Colonic mucosa (tissue), 4 donors: ENCODE measurements around the gene TMIGD1. TPM values are rescaled to one million over a fixed set of nuclear protein-coding genes. Genes with fewer than 3 reads are reported as not detected.

Source experiments
- DNase-seq: peaks from one replicate; pipeline ENCODE4 v3.0.0-alpha.2; 2020
- H3K27ac ChIP-seq: fragments of 200-600 bp; one replicate; pipeline ENCODE4 v1.8.0; 2021
- H3K27me3 ChIP-seq: fragments of 200-600 bp; one replicate; pipeline ENCODE4 v1.8.0; 2021
- H3K36me3 ChIP-seq: fragments of 200-600 bp; one replicate; pipeline ENCODE4 v1.8.0; 2021
- H3K4me1 ChIP-seq: fragments of 200-600 bp; one replicate; pipeline ENCODE4 v1.8.0; 2021; ENCODE audit warnings: mild to moderate bottlenecking
- H3K4me3 ChIP-seq: fragments of 200-600 bp; one replicate; pipeline ENCODE4 v1.8.0; 2021
- H3K9ac ChIP-seq, 2 donors: one replicate each; pipeline ENCODE4 v1.7.0; 2013; ENCODE audit warnings: control low read depth in 2 of 2, low read depth in 2 of 2, low read length in 2 of 2
- H3K9me3 ChIP-seq: fragments of 200-600 bp; one replicate; pipeline ENCODE4 v1.8.0; 2021
- intact Hi-C: fragments of 100-400 bp; cut with DNase I; formaldehyde crosslinking; loops from one replicate; pipeline ENCODE4 v1.14.1; 2022
- total RNA-seq, 2 donors: library from RNA; stranded (reverse); fragmentation: NEBNext Ultra II Directional in 1 of 2; extraction: Animal tissue kit (Norgen Biotek cat#: 25700) in 1 of 2; gene quantifications; one replicate each; pipeline ENCODE4 v1.2.1, GENCODE V29; 2021
- TF ChIP-seq, protein P1 (sequence below): fragments of 200-600 bp; IDR thresholded peaks from one replicate; pipeline ENCODE4 v1.8.0; 2022; ENCODE audit warnings: antibody characterized with exemption, mild to moderate bottlenecking
- donor health status: healthy.
- donor health status: DM: no; HTN: no; CAD: no.
- donor health status: DM: no; HTN: no; CAD: no.

Gene TMIGD1
- total RNA-seq, 2 donors from 2014 or later: 14.4 to 107 TPM

- DNase-seq: peak; percentile 41
- TF ChIP-seq, protein P1, sequence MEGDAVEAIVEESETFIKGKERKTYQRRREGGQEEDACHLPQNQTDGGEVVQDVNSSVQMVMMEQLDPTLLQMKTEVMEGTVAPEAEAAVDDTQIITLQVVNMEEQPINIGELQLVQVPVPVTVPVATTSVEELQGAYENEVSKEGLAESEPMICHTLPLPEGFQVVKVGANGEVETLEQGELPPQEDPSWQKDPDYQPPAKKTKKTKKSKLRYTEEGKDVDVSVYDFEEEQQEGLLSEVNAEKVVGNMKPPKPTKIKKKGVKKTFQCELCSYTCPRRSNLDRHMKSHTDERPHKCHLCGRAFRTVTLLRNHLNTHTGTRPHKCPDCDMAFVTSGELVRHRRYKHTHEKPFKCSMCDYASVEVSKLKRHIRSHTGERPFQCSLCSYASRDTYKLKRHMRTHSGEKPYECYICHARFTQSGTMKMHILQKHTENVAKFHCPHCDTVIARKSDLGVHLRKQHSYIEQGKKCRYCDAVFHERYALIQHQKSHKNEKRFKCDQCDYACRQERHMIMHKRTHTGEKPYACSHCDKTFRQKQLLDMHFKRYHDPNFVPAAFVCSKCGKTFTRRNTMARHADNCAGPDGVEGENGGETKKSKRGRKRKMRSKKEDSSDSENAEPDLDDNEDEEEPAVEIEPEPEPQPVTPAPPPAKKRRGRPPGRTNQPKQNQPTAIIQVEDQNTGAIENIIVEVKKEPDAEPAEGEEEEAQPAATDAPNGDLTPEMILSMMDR: no peak
- H3K27ac ChIP-seq: peak overlapping the region; percentile 24
- intact Hi-C loops: no loop called here
- H3K27me3 ChIP-seq: no peaks in the 10 kb centered on the region
- no peaks in the 10 kb centered on the region for H3K36me3 ChIP-seq
- H3K9ac ChIP-seq: no peak overlapping the region
- no peaks in the 10 kb centered on the region for H3K9me3 ChIP-seq
- no peak overlapping the region for H3K4me3 ChIP-seq
- no peaks in the 10 kb centered on the region for H3K4me1 ChIP-seq
Observed at GRCh38 chr17:30316736-30317135, 17.1 kb downstream of the TMIGD1 start.

GRCh38 chr17:30315106-30315505 is 18.8 kb downstream of the TMIGD1 start:
- TF ChIP-seq, protein P1: no peak
- DNase-seq: no peak
- no peaks in the 10 kb centered on the region for H3K4me1 ChIP-seq
- no peak overlapping the region for H3K9ac ChIP-seq
- peak overlapping the region; percentile 5 for H3K27ac ChIP-seq
- H3K27me3 ChIP-seq: no peaks in the 10 kb centered on the region
- H3K9me3 ChIP-seq: no peaks in the 10 kb centered on the region
- no peaks in the 10 kb centered on the region for H3K36me3 ChIP-seq
- H3K4me3 ChIP-seq: no peak overlapping the region
- intact Hi-C loops: no loop called here

- DNase-seq: no peak
- Histone ChIP-seq H3K27me3 (no peaks in the 10 kb centered on the region), H3K4me3 (no peak overlapping the region), H3K27ac (peak overlapping the region; percentile 19), H3K36me3 (no peaks in the 10 kb centered on the region), H3K9me3 (no peaks in the 10 kb centered on the region), H3K4me1 (no peaks in the 10 kb centered on the region), H3K9ac (no peak overlapping the region)
- intact Hi-C loops: no loop called here
- TF ChIP-seq, protein P1: no peak
Observed at GRCh38 chr17:30314474-30314873, 19.4 kb downstream of the TMIGD1 start.

DNA sequence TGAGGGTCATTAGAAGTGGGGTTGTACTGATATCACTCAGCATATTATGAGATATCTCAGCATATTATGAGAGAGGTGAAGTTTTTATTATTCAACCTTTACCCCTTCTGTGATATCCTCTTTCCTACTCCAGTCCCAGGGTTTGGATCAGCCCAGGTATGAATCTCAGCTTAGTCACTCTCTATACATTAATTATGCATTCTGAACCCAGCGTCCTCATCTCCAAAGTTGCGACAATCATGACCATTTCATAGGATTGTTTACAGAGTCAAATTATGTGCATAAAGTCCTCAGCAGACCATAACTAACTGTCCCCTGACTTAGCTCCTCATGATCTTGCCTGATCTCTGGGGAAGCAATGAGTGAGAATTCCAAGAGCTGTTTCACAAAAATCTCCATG is 21.6 kb downstream of the TMIGD1 start:
- TF ChIP-seq, protein P1: no peak
- no peaks in the 10 kb centered on the region for H3K36me3 ChIP-seq
- no peak overlapping the region for H3K4me3 ChIP-seq
- no peak overlapping the region for H3K9ac ChIP-seq
- no peak overlapping the region for H3K27ac ChIP-seq
- no peaks in the 10 kb centered on the region for H3K9me3 ChIP-seq
- no peaks in the 10 kb centered on the region for H3K4me1 ChIP-seq
- no peak for DNase-seq
- H3K27me3 ChIP-seq: no peaks in the 10 kb centered on the region
- intact Hi-C loops: no loop called here

DNA sequence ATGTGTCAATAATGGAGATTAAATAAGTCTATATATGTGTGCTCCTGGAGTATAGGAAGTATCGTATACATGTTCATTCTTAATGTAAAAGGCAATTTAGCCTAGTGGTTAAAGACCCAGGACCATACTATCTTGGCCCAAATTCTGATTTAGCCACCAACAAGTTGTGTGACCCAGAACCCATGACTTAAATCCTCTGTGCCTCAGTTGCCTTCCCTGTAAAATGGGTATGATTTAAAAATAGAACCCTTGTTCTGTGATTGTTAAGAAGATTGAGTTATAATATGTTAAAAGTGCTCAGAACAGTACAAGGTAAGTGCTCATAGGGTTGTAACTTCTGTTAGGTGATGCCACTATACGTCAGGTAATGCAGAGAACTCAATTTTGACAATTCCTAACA is 23.3 kb downstream of the TMIGD1 start:
- H3K36me3 ChIP-seq: no peaks in the 10 kb centered on the region
- no peak overlapping the region for H3K4me3 ChIP-seq
- H3K27ac ChIP-seq: no peak overlapping the region
- no peaks in the 10 kb centered on the region for H3K27me3 ChIP-seq
- H3K9me3 ChIP-seq: no peaks in the 10 kb centered on the region
- TF ChIP-seq, protein P1: no peak
- no peak overlapping the region for H3K9ac ChIP-seq
- intact Hi-C loops: no loop called here
- DNase-seq: no peak
- H3K4me1 ChIP-seq: no peaks in the 10 kb centered on the region

- TF ChIP-seq, protein P1: no peak
- DNase-seq: no peak
- Histone ChIP-seq H3K4me3 (no peak overlapping the region), H3K4me1 (no peaks in the 10 kb centered on the region), H3K27ac (no peak overlapping the region), H3K9me3 (no peaks in the 10 kb centered on the region), H3K27me3 (no peaks in the 10 kb centered on the region), H3K9ac (no peak overlapping the region), H3K36me3 (no peaks in the 10 kb centered on the region)
- intact Hi-C loops: no loop called here
Observed at GRCh38 chr17:30309591-30309990, 24.3 kb downstream of the TMIGD1 start.
